Panc1 (cell line): Measurements from ENCODE around the gene SH3BP2. TPM values are rescaled to one million over a fixed set of nuclear protein-coding genes. Genes with fewer than 3 reads are reported as not detected.

ENCODE experiments used
- ATAC-seq: fragments of 200-7000 bp; cut with Tn5 transposase; 2 replicates; pipeline ENCODE4 v1.9.1; 2020; ENCODE audit warnings: mild to moderate bottlenecking, moderate library complexity
- BruUV-seq: library from RNA; stranded (reverse); fragments of 400-500 nt; replicated peaks from 2 replicates; lab custom pipeline; 2021; lab: Mats Ljungman, UMichigan
- CTCF ChIA-PET: fragments of 300-600 bp; sonication (Branson Sonifier 250); formaldehyde crosslinking; loops from one replicate; lab custom pipeline; 2022; ENCODE audit warnings: antibody characterized with exemption; lab: Charles Lee
- POLR2A ChIA-PET: fragments of 300-600 bp; sonication (Branson Sonifier 250); formaldehyde crosslinking; loops from one replicate; lab custom pipeline; 2022; ENCODE audit warnings: antibody characterized with exemption; lab: Charles Lee
- DNase-seq: peaks from one replicate; pipeline ENCODE4 v3.0.0-alpha.2; 2010; ENCODE audit warnings: low read depth, low spot score
- H3K27ac ChIP-seq: 2 replicates; pipeline ENCODE4 v1.5.1; 2011; ENCODE audit warnings: mild to moderate bottlenecking, low read length, inconsistent platforms
- H3K27me3 ChIP-seq: fragments of 200-500 bp; sonication (Bioruptor generic); 2 replicates; pipeline ENCODE4 v1.6.0; 2014; ENCODE audit warnings: low read length, inconsistent platforms; ENCODE audit not compliant: control insufficient read depth, insufficient read depth
- H3K36me3 ChIP-seq: fragments of 200-500 bp; sonication (Bioruptor generic); 2 replicates; pipeline ENCODE4 v1.5.1; 2014; ENCODE audit warnings: inconsistent platforms, mild to moderate bottlenecking, low read length, moderate library complexity; ENCODE audit not compliant: control insufficient read depth, insufficient read depth
- H3K4me1 ChIP-seq: 2 replicates; pipeline ENCODE4 v1.5.1; 2011; ENCODE audit warnings: inconsistent platforms, mild to moderate bottlenecking, low read length, moderate library complexity; ENCODE audit not compliant: control insufficient read depth, insufficient read depth
- H3K4me3 ChIP-seq, 2 experiments: 2 replicates each; pipeline ENCODE4 v1.5.1; 2011 to 2012; ENCODE audit warnings: low read depth in 2 of 2, low read length in 2 of 2, mild to moderate bottlenecking in 2 of 2, inconsistent platforms in 1 of 2, moderate library complexity in 1 of 2
- H3K9me3 ChIP-seq: fragments of 200-500 bp; sonication (Bioruptor generic); 2 replicates; pipeline ENCODE4 v1.5.1; 2014; ENCODE audit warnings: low read depth, mild to moderate bottlenecking, inconsistent platforms, low read length, moderate library complexity; ENCODE audit not compliant: control insufficient read depth, insufficient read depth
- CTCF ChIP-seq: fragments of 450-650 bp; IDR thresholded peaks from 2 replicates; pipeline ENCODE4 v1.5.1; 2017; ENCODE audit warnings: mild to moderate bottlenecking
- POLR2AphosphoS5 ChIP-seq: IDR thresholded peaks from 2 replicates; pipeline ENCODE4 v1.6.1; 2012; ENCODE audit warnings: mild to moderate bottlenecking, low read depth, low read length, moderate library complexity
- REST ChIP-seq, 2 experiments: IDR thresholded peaks; 2 replicates each; pipeline ENCODE4 v1.6.1; 2011 to 2012; ENCODE audit warnings: low read depth in 2 of 2, control low read depth in 1 of 2, low read length in 1 of 2, mild to moderate bottlenecking in 1 of 2, moderate library complexity in 1 of 2; ENCODE audit not compliant: insufficient read depth in 1 of 2
- SIN3A ChIP-seq: IDR thresholded peaks from 2 replicates; pipeline ENCODE4 v1.6.1; 2012; ENCODE audit warnings: low read depth, mild to moderate bottlenecking, low read length, moderate library complexity, borderline replicate concordance; ENCODE audit not compliant: insufficient read depth
- TCF7L2 ChIP-seq: IDR thresholded peaks from 2 replicates; pipeline ENCODE4 v1.6.1; 2011; ENCODE audit warnings: mild to moderate bottlenecking, low read depth, low read length, inconsistent platforms
- in situ Hi-C: cut with HindIII; loops from 2 replicates; pipeline ENCODE4 v1.10.0; 2016; ENCODE audit warnings: low sequenced_read_pairs, low pct_unique_long_range_greater_than_20kb
- intact Hi-C: fragments of 100-400 bp; cut with micrococcal nuclease; formaldehyde crosslinking; loops from one replicate; pipeline ENCODE4 v1.10.0; 2022; ENCODE audit not compliant: unreplicated experiment
- total RNA-seq: library from RNA; stranded (reverse); gene quantifications from one replicate; pipeline ENCODE4 v1.2.1, GENCODE V29; 2021; ENCODE audit not compliant: unreplicated experiment

SH3BP2 gene
- total RNA-seq, 1 experiment from 2014 or later = 93.4 TPM

DNA sequence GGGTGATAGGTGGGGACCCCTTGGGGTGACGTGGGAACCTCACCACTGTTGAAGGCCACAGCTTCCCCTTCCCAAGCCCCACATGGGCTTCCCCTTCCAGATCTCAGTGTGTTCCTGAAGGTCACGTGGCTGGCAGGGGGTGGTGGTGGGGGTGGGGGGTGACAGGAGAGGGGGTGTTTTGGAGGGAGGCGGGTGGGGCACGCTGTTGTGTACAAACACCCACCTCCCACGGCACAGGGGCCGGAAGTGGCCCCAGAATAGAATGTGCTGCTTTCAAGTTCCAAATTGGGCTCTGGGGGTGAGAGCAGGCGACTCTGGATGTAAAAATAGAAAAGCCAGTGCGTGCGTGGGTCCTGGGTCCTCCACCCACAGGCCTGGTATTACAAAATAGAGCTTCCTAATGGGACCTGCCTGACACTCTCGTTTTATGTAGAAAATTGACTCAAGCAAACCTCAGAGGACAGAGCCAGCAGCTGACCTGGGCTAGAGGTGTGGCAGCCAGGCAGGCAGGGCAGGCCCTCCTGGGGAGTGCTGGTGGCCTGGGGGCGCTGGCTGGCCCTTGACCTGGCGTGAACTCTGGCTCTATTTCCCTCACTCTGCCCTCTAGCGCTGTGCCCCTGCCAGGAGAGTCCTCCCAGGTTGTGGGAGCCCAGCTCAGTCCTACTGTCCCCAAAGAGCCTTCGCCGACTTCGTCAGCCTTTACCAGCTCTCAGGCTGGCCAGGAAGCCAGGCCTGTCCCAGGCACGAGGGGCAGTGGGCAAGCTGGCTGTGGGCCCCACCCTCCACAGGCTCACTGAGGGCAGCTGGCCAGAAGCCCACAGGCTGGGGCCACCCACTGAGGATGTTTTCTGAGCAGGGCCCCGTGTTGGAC lies 5.4 kb upstream of the SH3BP2 start:
- Histone ChIP-seq H3K27ac (no peak overlapping the region), H3K4me3 (no peak overlapping the region), H3K4me1 (peaks cover 16% of the 10 kb centered on the region), H3K27me3 (no peaks in the 10 kb centered on the region), H3K9me3 (no peaks in the 10 kb centered on the region), H3K36me3 (no peaks in the 10 kb centered on the region)
- intact Hi-C loops (no loop called here), in situ Hi-C loops (no loop called here)
- CTCF ChIA-PET = no interaction called here
- POLR2A ChIA-PET = interaction anchor here (0.6 kb wide), 1 partner anchor 755 kb away, joined by 6 read pairs; no protein-coding TSS in a partner anchor
- BruUV-seq = no TSS peak
- ATAC-seq = no peak
- no peak for TF ChIP-seq POLR2AphosphoS5
- no peak for TF ChIP-seq CTCF
- no peak for TF ChIP-seq REST (IDR thresholded peaks at IDR 0.05; ENCODE audit: insufficient read depth in 1 of 2, low read depth in 2 of 2, low read length in 1 of 2)
- TF ChIP-seq SIN3A = no peak
- DNase-seq = no peak

DNA sequence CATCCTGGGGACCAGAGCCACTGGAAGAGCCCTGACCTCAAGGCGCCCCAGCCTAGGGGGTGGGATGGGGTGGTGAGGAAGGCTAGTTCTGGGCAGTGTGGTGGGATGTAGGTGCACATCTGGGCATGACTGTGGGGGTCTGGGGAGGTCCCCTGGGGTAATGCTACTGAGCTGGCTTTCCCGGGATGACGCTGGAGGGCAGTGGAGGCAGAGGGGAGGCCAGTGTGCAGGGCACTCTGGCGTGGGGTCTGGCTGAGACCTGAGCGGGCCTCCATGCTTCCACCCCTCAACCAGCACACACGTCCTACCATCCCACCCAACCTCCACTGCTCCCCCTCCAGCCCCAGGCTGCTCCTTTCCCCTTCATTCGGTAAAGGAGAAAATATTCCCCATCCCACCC lies 4.8 kb upstream of the SH3BP2 start:
- H3K36me3 ChIP-seq = no peaks in the 10 kb centered on the region
- no peaks in the 10 kb centered on the region for H3K27me3 ChIP-seq
- H3K4me3 ChIP-seq = no peak overlapping the region
- DNase-seq (no peak), ATAC-seq (no peak)
- TF ChIP-seq POLR2AphosphoS5 (no peak), TCF7L2 (no peak), SIN3A (no peak), CTCF (no peak), REST (IDR thresholded peaks at IDR 0.05; ENCODE audit: insufficient read depth in 1 of 2, low read depth in 2 of 2, low read length in 1 of 2) (no peak)
- POLR2A ChIA-PET = no interaction called here
- intact Hi-C loops (no loop called here), in situ Hi-C loops (no loop called here)
- no peaks in the 10 kb centered on the region for H3K9me3 ChIP-seq
- BruUV-seq = no TSS peak
- H3K4me1 ChIP-seq = peaks cover 16% of the 10 kb centered on the region
- CTCF ChIA-PET = no interaction called here
- no peak overlapping the region for H3K27ac ChIP-seq
